HepG2 (cell line): ENCODE measurements around the gene HSD11B1. TPM values are rescaled to one million over a fixed set of nuclear protein-coding genes. Genes with fewer than 3 reads are reported as not detected.
A peak's percentile ranks its signal among the peaks of the same experiment; 100 is the strongest.

Experiments
- ATAC-seq: fragments of 200-7000 bp; cut with Tn5 transposase; 3 replicates; pipeline ENCODE4 v1.9.1; 2020; ENCODE audit warnings: mild to moderate bottlenecking, moderate library complexity
- BruUV-seq: library from RNA; stranded (reverse); fragments of 400-500 nt; replicated peaks from 2 replicates; lab custom pipeline; 2021; lab: Mats Ljungman, UMichigan
- CTCF ChIA-PET: fragments of 300-600 bp; formaldehyde crosslinking; extraction: SDS; loops from one replicate; lab custom pipeline; 2021; ENCODE audit warnings: low total read pairs, inconsistent platforms, low intra/inter-chr PET ratio; lab: Yijun Ruan, JAX
- POLR2A ChIA-PET: fragments of 350-600 bp; sonication (Branson Sonifier 250); formaldehyde crosslinking; loops from one replicate; lab custom pipeline; 2020; ENCODE audit warnings: antibody characterized with exemption, inconsistent platforms; lab: Yijun Ruan, JAX
- DNase-seq: peaks from one replicate; pipeline ENCODE4 v3.0.0-alpha.2; 2015; ENCODE audit warnings: low spot score
- FAIRE-seq: peaks from 3 replicates; lab custom pipeline; 2011; peaks lifted over from hg19 to GRCh38; lab: Jason Lieb, UNC
- H2AFZ ChIP-seq: one replicate; pipeline ENCODE4 v1.6.1; 2011; ENCODE audit warnings: low read length, inconsistent platforms
- H3K27ac ChIP-seq: fragments of 300-600 bp; 3 replicates; pipeline ENCODE4 v1.8.0; 2011; ENCODE audit warnings: mixed run types, mild to moderate bottlenecking, mixed read lengths, low read length, inconsistent platforms; ENCODE audit not compliant: insufficient read depth; ENCODE audit errors: extremely low read length
- H3K27me3 ChIP-seq, 2 experiments: fragments of 200-600 bp in 1 of 2; 2 replicates in 1 of 2; 3 replicates in 1 of 2; pipeline versions ENCODE4 v1.6.0 to v1.8.0; 2011; ENCODE audit warnings: low read length in 2 of 2, mild to moderate bottlenecking in 2 of 2, moderate library complexity in 2 of 2, inconsistent platforms in 1 of 2; ENCODE audit not compliant: insufficient read depth in 2 of 2, control insufficient read depth in 1 of 2
- H3K36me3 ChIP-seq, 2 experiments: fragments of 200-600 bp in 1 of 2; replicated peaks in 1 of 2; 2 replicates in 1 of 2; 3 replicates in 1 of 2; pipeline versions ENCODE4 v1.5.1 to v1.8.0; 2011; ENCODE audit warnings: low read length in 2 of 2, inconsistent platforms in 1 of 2; ENCODE audit not compliant: insufficient read depth in 2 of 2, control insufficient read depth in 1 of 2
- H3K4me1 ChIP-seq: 2 replicates; pipeline ENCODE4 v1.5.1; 2012; ENCODE audit warnings: low read length, inconsistent platforms; ENCODE audit not compliant: insufficient read depth
- H3K4me2 ChIP-seq: 2 replicates; pipeline ENCODE4 v1.6.0; 2011; ENCODE audit warnings: low read depth, low read length, inconsistent platforms
- H3K4me3 ChIP-seq, 3 experiments: fragments of 200-600 bp in 1 of 3; sonication (generic), shearing (Covaris generic) in 1 of 3; replicated peaks in 1 of 3; 2 replicates each; pipeline ENCODE4 v1.5.1; 2011 to 2016; ENCODE audit warnings: low read length in 3 of 3, inconsistent platforms in 2 of 3, low read depth in 2 of 3, mild to moderate bottlenecking in 2 of 3, control low read depth in 1 of 3, mixed read lengths in 1 of 3; ENCODE audit not compliant: insufficient read depth in 1 of 3
- H3K79me2 ChIP-seq: one replicate; pipeline ENCODE4 v1.6.1; 2011; ENCODE audit warnings: low read length, inconsistent platforms; ENCODE audit not compliant: insufficient read depth
- H3K9ac ChIP-seq: 2 replicates; pipeline ENCODE4 v1.6.0; 2011; ENCODE audit warnings: mild to moderate bottlenecking, low read depth, low read length, inconsistent platforms; ENCODE audit not compliant: insufficient read depth
- H3K9me3 ChIP-seq: 2 replicates; pipeline ENCODE4 v1.5.1; 2012; ENCODE audit warnings: mild to moderate bottlenecking, low read length
- H4K20me1 ChIP-seq: 2 replicates; pipeline ENCODE4 v1.6.0; 2011; ENCODE audit warnings: inconsistent platforms, mild to moderate bottlenecking, low read length, moderate library complexity; ENCODE audit not compliant: insufficient read depth
- ATF1 ChIP-seq: IDR thresholded peaks from 2 replicates; pipeline ENCODE4 v1.6.1; 2016; ENCODE audit warnings: mild to moderate bottlenecking, control low read depth
- CAMTA2 ChIP-seq: sonication (generic); formaldehyde crosslinking; IDR thresholded peaks from 2 replicates; pipeline ENCODE4 v1.4.0; 2020; ENCODE audit warnings: mild to moderate bottlenecking, missing genetic modification reagents, borderline replicate concordance
- DDIT3 ChIP-seq: sonication (generic); formaldehyde crosslinking; IDR thresholded peaks from 2 replicates; pipeline ENCODE4 v1.4.0; 2020; ENCODE audit warnings: mild to moderate bottlenecking, missing genetic modification reagents
- ERF ChIP-seq: IDR thresholded peaks from 2 replicates; pipeline ENCODE4 v1.6.1; 2018; ENCODE audit warnings: missing biosample characterization, missing genetic modification reagents
- GZF1 ChIP-seq: sonication (generic); formaldehyde crosslinking; IDR thresholded peaks from 2 replicates; pipeline ENCODE4 v1.5.1; 2020; ENCODE audit warnings: mild to moderate bottlenecking, missing genetic modification reagents
- KAT8 ChIP-seq: IDR thresholded peaks from 2 replicates; pipeline ENCODE4 v1.6.1; 2016; ENCODE audit warnings: missing genetic modification reagents, missing compliant biosample characterization
- POLR2G ChIP-seq: fragments of 200-400 bp; formaldehyde crosslinking; IDR thresholded peaks from 2 replicates; pipeline ENCODE4 v1.6.1; 2018; ENCODE audit warnings: mild to moderate bottlenecking, low read depth, low read length, moderate library complexity
- PPARG ChIP-seq: conservative IDR thresholded peaks from 2 replicates; pipeline ENCODE4 v1.6.1; 2016; ENCODE audit warnings: missing biosample characterization, missing genetic modification reagents
- SP2 ChIP-seq: sonication (generic); formaldehyde crosslinking; IDR thresholded peaks from 2 replicates; pipeline ENCODE4 v1.5.1; 2020; ENCODE audit warnings: mild to moderate bottlenecking, missing genetic modification reagents
- TP53 ChIP-seq: sonication (generic); formaldehyde crosslinking; conservative IDR thresholded peaks from 2 replicates; pipeline ENCODE4 v1.4.0; 2020; ENCODE audit warnings: missing genetic modification reagents
- ZNF142 ChIP-seq: sonication (generic); formaldehyde crosslinking; IDR thresholded peaks from 2 replicates; pipeline ENCODE4 v1.4.0; 2020; ENCODE audit warnings: missing genetic modification reagents
- ZNF44 ChIP-seq: sonication (generic); formaldehyde crosslinking; IDR thresholded peaks from 2 replicates; pipeline ENCODE4 v1.5.1; 2020; ENCODE audit warnings: mild to moderate bottlenecking, missing genetic modification reagents
- ZSCAN22 ChIP-seq: sonication (generic); formaldehyde crosslinking; IDR thresholded peaks from 2 replicates; pipeline ENCODE4 v1.4.0; 2020; ENCODE audit warnings: mild to moderate bottlenecking, missing genetic modification reagents
- WGBS: methylation state at CpG from one replicate; pipeline ENCODE4 v1.1.6; 2017; ENCODE audit warnings: low lambda C conversion rate; 5-methylcytosine and 5-hydroxymethylcytosine counted together
- in situ Hi-C: cut with HindIII; loops from 2 replicates; pipeline ENCODE4 v1.10.0; 2017; ENCODE audit warnings: low pct_unique_long_range_greater_than_20kb; ENCODE audit not compliant: extremely low pct_ligation_motif_present
- intact Hi-C: fragments of 100-400 bp; cut with micrococcal nuclease; formaldehyde crosslinking; loops from one replicate; pipeline ENCODE4 v1.10.0; 2022; ENCODE audit not compliant: unreplicated experiment
- polyA plus RNA-seq, 8 experiments: library from polyadenylated mRNA; depleted of rRNA in 3 of 8; stranded (reverse) in 7 of 8; unstranded in 1 of 8; fragments of >200 nt; fragmentation: Illumina TruSeq in 4 of 8; extraction: Trizol in 4 of 8; gene quantifications; 2 replicates each; pipeline versions ENCODE4 v1.2.1 to v1.2.3, GENCODE V29; 2011 to 2016; ENCODE audit warnings: low read depth in 4 of 8, missing spikeins in 1 of 8, mixed read lengths in 1 of 8; ENCODE audit not compliant: insufficient read depth in 1 of 8
- total RNA-seq, 5 experiments: library from RNA; depleted of rRNA; stranded (reverse); fragments of >200 nt; fragmentation: Illumina TruSeq; extraction: Trizol; gene quantifications; 2 replicates each; pipeline ENCODE4 v1.2.3, GENCODE V29; 2016; ENCODE audit warnings: low read depth in 1 of 5
- TF ChIP-seq, protein P1 (sequence below): sonication (generic); formaldehyde crosslinking; IDR thresholded peaks from 2 replicates; pipeline ENCODE4 v1.5.0; 2020; ENCODE audit warnings: mild to moderate bottlenecking, missing genetic modification reagents

HSD11B1 gene
- total and polyA plus RNA-seq, 2 of the 13 experiments (the other 11 are each of a cell fraction or from before 2014, with no cell fraction given): not detected

DNA sequence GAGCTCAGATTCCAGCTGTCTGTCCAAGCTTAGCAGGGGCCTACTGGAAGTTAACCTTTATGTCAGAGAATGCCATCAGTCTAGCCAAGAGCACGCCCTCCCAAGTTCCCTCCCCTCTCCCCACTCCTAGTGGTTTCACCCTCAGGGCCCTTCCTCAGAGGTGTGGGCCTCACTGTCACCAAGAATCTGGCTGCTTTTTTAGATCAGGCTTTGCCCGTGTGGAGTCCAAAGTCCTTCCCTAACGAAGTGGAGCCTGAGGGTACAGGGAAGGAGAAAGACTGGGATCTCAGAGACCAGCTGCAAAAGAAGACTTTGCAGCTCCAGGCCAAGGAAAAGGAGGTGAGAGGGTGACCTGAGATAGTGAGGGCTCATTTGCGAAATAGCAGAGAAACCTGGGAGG lies 75.6 kb downstream of the HSD11B1 start (continued):
- TF ChIP-seq ZNF142 (CRISPR knock-in tag): no peak
- TF ChIP-seq GZF1: no peak

DNA sequence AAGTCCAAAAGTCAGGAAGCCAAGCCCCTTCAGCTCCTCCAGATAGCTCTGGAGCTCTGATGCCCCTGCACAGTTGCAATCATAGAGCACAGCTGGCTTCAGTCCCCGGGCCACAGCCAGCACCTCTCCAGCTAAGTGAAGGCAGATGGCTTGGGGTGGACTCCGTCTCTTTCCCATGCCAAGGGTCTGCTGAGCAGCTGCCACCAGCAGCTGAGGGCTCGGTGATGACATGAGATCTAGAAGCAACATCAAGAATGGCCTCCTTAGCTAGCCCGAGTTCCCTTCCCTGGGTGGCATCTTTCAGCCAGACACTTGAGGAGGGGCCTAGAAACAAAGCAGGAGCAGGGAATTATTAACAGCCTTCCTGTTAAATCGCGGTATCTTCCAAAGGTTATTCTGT lies 78.7 kb downstream of the HSD11B1 start:
- intact Hi-C loops: no loop called here
- no peaks in the 10 kb centered on the region for H3K79me2 ChIP-seq
- no peak overlapping the region for H3K9ac ChIP-seq

More for the DNA sequence above, 78.7 kb downstream of the HSD11B1 start:
- DNase-seq (no peak), FAIRE-seq (no peak), ATAC-seq (no peak)
- Histone ChIP-seq H3K9me3 (no peaks in the 10 kb centered on the region), H3K4me2 (peak overlapping the region; percentile 74; the same call in 1 of the 2 replicates), H4K20me1 (no peaks in the 10 kb centered on the region), H2AFZ (no peak overlapping the region), H3K4me1 (peaks cover 11% of the 10 kb centered on the region), H3K27ac (no peak overlapping the region), H3K27me3 (peaks cover 0 to 3% of the 10 kb centered on the region in 2 experiments; a peak in 1 of 5 replicates), H3K4me3 (0 out of 6 replicates have a peak overlapping the region, but pooled peaks of 1 of the 3 experiments have one; percentile 67), H3K36me3 (no peaks in the 10 kb centered on the region)
- TF ChIP-seq KAT8 (CRISPR knock-in tag) (no peak), PPARG (no peak), POLR2G (no peak), ATF1 (no peak), ERF (no peak), CAMTA2 (CRISPR knock-in tag) (no peak), SP2 (CRISPR knock-in tag) (no peak), DDIT3 (CRISPR knock-in tag) (no peak), ZNF44 (CRISPR knock-in tag) (no peak), ZSCAN22 (CRISPR knock-in tag) (no peak), TP53 (no peak)
- TF ChIP-seq, protein P1, sequence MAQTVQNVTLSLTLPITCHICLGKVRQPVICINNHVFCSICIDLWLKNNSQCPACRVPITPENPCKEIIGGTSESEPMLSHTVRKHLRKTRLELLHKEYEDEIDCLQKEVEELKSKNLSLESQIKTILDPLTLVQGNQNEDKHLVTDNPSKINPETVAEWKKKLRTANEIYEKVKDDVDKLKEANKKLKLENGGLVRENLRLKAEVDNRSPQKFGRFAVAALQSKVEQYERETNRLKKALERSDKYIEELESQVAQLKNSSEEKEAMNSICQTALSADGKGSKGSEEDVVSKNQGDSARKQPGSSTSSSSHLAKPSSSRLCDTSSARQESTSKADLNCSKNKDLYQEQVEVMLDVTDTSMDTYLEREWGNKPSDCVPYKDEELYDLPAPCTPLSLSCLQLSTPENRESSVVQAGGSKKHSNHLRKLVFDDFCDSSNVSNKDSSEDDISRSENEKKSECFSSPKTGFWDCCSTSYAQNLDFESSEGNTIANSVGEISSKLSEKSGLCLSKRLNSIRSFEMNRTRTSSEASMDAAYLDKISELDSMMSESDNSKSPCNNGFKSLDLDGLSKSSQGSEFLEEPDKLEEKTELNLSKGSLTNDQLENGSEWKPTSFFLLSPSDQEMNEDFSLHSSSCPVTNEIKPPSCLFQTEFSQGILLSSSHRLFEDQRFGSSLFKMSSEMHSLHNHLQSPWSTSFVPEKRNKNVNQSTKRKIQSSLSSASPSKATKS (CRISPR knock-in tag): no peak
- in situ Hi-C loops: no loop called here
- no TSS peak for BruUV-seq
- WGBS: 64% methylated on average over 5 of the region's 6 CpGs
- CTCF ChIA-PET: no interaction called here
- POLR2A ChIA-PET: no interaction called here
